Ishikawa (cell line): Measurements from ENCODE around the gene ZRANB3.

ENCODE experiments used
- CREB1 ChIP-seq: IDR thresholded peaks from 2 replicates; pipeline ENCODE4 v1.6.1; 2012; ENCODE audit warnings: low read depth
- EGR1 ChIP-seq: IDR thresholded peaks from 2 replicates; pipeline ENCODE4 v1.6.1; 2012
- EP300 ChIP-seq: IDR thresholded peaks from 2 replicates; pipeline ENCODE4 v1.6.1; 2012; ENCODE audit warnings: borderline replicate concordance
- FOXM1 ChIP-seq: IDR thresholded peaks from 2 replicates; pipeline ENCODE4 v1.6.1; 2012; ENCODE audit warnings: low read depth, borderline replicate concordance
- MAX ChIP-seq: IDR thresholded peaks from 2 replicates; pipeline ENCODE4 v1.6.1; 2012
- RAD21 ChIP-seq: IDR thresholded peaks from 2 replicates; pipeline ENCODE4 v1.6.1; 2012; ENCODE audit warnings: low read depth
- REST ChIP-seq: IDR thresholded peaks from 2 replicates; pipeline ENCODE4 v1.6.1; 2012; ENCODE audit warnings: low read depth, mild to moderate bottlenecking
- TCF12 ChIP-seq: IDR thresholded peaks from 2 replicates; pipeline ENCODE4 v1.6.1; 2012; ENCODE audit warnings: low read depth
- TEAD4 ChIP-seq: IDR thresholded peaks from 2 replicates; pipeline ENCODE4 v1.6.1; 2012
- USF1 ChIP-seq: IDR thresholded peaks from 2 replicates; pipeline ENCODE4 v1.6.1; 2012

GRCh38 chr2:135561925-135562324 is 30.9 kb upstream of the ZRANB3 start:
- TF ChIP-seq MAX, result no peak
- no peak for TF ChIP-seq EP300
- TF ChIP-seq TEAD4, result no peak
- TF ChIP-seq REST, result no peak
- no peak for TF ChIP-seq RAD21
- no peak for TF ChIP-seq TCF12
- TF ChIP-seq FOXM1, result no peak
- no peak for TF ChIP-seq EGR1
- no peak for TF ChIP-seq CREB1
- no peak for TF ChIP-seq USF1
